ENCODE measurements around the gene TMEM129.
"Not testable (repeated sequence)": the region's sequence is repeated elsewhere in the genome, so short reads cannot be mapped to it uniquely, and the experiment has no call there.

TMEM129 gene

DNA sequence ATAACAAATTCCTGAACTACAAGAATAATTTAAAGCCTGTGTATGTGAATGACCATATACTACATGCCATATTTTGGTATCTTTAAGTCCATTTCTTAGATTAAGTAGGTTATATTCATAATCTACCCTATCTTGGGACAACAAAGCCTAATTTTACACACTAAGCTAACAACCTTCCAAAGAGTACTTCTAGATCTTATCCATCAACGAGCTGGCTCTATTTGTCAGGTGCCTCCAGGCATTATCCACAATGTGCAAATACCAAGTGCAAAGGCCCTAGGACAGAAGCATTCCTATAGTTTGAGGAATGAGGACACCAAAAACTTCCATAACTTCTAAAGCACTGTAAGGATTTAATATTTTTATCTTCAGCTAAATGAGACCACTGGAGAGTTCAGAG, 12.5 kb downstream of the TMEM129 start:
- no peak for ATAC-seq (replicated peaks; ENCODE audit: extremely low read depth, poor library complexity, severe bottlenecking)
- Mint-ChIP-seq H3K4me3 (no peak overlapping the region), H3K27ac (ENCODE audit: low read depth) (no peak overlapping the region), H3K9me3 (no peaks in the 10 kb centered on the region), H3K36me3 (ENCODE audit: insufficient read depth) (peaks cover 43% of the 10 kb centered on the region), H3K4me1 (peaks cover 47% of the 10 kb centered on the region), H3K27me3 (no peaks in the 10 kb centered on the region)
- DNase-seq (ENCODE audit: low spot score in 2 of 2): no peak

DNA sequence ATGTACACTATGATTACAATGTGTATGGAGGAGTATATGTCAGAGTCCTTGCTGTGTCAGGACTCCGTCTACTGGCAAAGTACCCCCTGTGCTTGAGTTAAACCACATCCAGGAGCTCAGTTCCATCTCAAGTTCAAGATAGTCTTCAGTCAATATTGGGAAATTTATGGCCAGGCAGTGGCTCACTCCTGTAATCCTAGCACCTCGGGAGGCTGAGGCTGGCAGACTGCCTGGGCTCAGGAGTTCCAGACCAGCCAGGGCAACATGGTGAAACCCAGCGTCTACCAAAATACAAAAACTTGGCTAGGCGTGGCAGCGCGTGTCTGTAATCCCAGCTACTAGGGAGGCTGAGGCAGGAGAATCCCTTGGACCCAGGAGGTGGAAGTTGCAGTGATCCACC, 14.8 kb downstream of the TMEM129 start:
- no peaks in the 10 kb centered on the region for H3K27me3 Mint-ChIP-seq
- H3K4me3 Mint-ChIP-seq: no peak overlapping the region
- peaks cover 52% of the 10 kb centered on the region for H3K36me3 Mint-ChIP-seq (ENCODE audit: insufficient read depth)
- H3K4me1 Mint-ChIP-seq: peaks cover 48% of the 10 kb centered on the region
- H3K9me3 Mint-ChIP-seq: no peaks in the 10 kb centered on the region
- H3K27ac Mint-ChIP-seq (ENCODE audit: low read depth): no peak overlapping the region
- no peak for DNase-seq (ENCODE audit: low spot score in 2 of 2)
- ATAC-seq (replicated peaks; ENCODE audit: extremely low read depth, poor library complexity, severe bottlenecking): no peak

DNA sequence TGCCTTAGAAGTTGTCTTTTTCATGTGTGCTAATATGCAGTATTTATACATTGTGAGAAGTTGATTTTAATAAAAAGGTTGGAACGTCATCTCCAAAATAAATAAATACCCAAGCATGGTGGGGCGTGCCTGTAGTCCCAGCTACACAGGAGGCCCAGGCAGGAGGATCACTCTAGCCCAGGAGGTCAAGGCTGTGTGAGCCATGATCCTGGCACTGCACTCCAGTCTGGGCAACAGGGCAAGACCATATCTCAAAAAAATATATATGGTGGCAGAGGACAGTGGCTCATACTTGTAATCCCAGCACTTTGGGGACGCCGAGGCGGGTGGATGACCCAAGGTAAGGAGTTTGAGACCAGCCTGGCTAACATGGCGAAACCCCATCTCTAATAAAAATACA, 15.4 kb downstream of the TMEM129 start:
- Mint-ChIP-seq H3K9me3 (no peaks in the 10 kb centered on the region), H3K4me1 (peaks cover 42% of the 10 kb centered on the region), H3K36me3 (ENCODE audit: insufficient read depth) (peaks cover 51% of the 10 kb centered on the region), H3K27ac (ENCODE audit: low read depth) (no peak overlapping the region), H3K4me3 (no peak overlapping the region), H3K27me3 (no peaks in the 10 kb centered on the region)
- DNase-seq (ENCODE audit: low spot score in 2 of 2): no peak
- no peak for ATAC-seq (replicated peaks; ENCODE audit: extremely low read depth, poor library complexity, severe bottlenecking)

DNA sequence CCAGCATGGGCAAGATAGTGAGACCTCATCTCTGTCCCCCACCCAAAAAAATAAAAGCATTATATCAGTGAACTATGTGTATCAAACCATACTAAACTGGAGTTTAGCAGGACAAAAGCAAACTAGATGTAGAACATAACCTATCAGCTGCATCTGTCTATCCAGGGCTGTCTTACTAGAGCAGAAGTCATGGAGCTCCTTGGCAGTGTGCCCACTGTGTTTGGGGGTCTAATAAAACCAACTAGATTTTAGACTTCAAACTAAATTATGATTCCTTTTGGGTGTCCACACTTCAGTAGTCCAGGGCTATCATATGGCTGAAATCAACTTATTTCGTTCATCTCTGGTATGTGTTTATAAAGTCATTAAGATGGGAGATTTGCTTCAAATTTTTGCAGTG, 17.3 kb downstream of the TMEM129 start:
- ATAC-seq (replicated peaks; ENCODE audit: extremely low read depth, poor library complexity, severe bottlenecking): no peak
- H3K36me3 Mint-ChIP-seq (ENCODE audit: insufficient read depth): peaks cover 59% of the 10 kb centered on the region
- no peaks in the 10 kb centered on the region for H3K9me3 Mint-ChIP-seq
- H3K4me1 Mint-ChIP-seq: peaks cover 23% of the 10 kb centered on the region
- H3K27me3 Mint-ChIP-seq: no peaks in the 10 kb centered on the region
- H3K4me3 Mint-ChIP-seq: no peak overlapping the region
- H3K27ac Mint-ChIP-seq (ENCODE audit: low read depth): no peak overlapping the region
- DNase-seq (ENCODE audit: low spot score in 2 of 2): no peak

DNA sequence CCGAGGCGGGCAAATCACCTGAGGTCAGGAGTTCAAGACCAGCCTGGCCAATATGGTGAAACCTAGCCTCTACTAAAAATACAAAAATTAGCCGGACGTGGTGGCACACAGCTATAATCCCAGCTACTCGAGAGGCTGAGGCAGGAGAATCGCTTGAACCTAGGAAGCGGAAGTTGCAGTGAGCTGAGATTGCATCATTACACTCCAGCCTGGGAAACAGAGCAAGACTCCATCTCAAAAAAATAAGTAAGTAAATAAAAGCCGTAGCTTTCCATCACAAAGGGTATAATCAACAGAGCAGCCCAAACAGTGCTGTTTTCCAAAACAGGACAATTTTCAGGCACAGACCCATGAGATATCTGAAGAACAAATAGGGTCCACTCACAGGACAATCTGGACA, 19.5 kb downstream of the TMEM129 start:
- not testable (repeated sequence) for ATAC-seq (replicated peaks; ENCODE audit: extremely low read depth, poor library complexity, severe bottlenecking)

DNA sequence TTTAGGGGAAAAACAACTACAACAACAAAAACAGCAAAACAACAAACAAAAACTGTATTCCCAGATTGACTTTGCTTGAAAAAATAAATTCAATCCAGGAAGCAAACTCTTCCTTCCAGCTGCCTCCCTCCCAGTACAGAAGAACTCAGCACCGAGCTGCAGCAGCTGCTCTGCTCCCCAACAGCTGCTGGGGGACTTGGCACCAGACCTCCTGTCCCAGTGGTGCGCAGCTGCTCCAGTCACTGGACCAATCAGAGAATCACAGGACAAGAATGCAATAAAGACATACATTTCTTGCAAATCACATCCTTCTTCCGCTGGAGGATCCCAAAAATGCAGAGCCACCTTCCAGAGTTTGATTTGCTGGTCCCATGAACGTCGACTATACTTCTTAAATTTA, 25.2 kb downstream of the TMEM129 start:
- Mint-ChIP-seq H3K4me1 (peaks cover 4% of the 10 kb centered on the region), H3K4me3 (no peak overlapping the region), H3K27me3 (no peaks in the 10 kb centered on the region), H3K36me3 (ENCODE audit: insufficient read depth) (peaks cover 67% of the 10 kb centered on the region), H3K27ac (ENCODE audit: low read depth) (no peak overlapping the region), H3K9me3 (no peaks in the 10 kb centered on the region)
- no peak for ATAC-seq (replicated peaks; ENCODE audit: extremely low read depth, poor library complexity, severe bottlenecking)
- DNase-seq (ENCODE audit: low spot score in 2 of 2): no peak

More for the DNA sequence above, 19.5 kb downstream of the TMEM129 start:
- not testable (repeated sequence) for H3K27ac Mint-ChIP-seq (ENCODE audit: low read depth); H3K27me3 Mint-ChIP-seq; H3K9me3 Mint-ChIP-seq; H3K4me3 Mint-ChIP-seq; DNase-seq (ENCODE audit: low spot score in 2 of 2)
- peaks cover 71% of the 10 kb centered on the region for H3K36me3 Mint-ChIP-seq (ENCODE audit: insufficient read depth)
- H3K4me1 Mint-ChIP-seq: peaks cover 18% of the 10 kb centered on the region

DNA sequence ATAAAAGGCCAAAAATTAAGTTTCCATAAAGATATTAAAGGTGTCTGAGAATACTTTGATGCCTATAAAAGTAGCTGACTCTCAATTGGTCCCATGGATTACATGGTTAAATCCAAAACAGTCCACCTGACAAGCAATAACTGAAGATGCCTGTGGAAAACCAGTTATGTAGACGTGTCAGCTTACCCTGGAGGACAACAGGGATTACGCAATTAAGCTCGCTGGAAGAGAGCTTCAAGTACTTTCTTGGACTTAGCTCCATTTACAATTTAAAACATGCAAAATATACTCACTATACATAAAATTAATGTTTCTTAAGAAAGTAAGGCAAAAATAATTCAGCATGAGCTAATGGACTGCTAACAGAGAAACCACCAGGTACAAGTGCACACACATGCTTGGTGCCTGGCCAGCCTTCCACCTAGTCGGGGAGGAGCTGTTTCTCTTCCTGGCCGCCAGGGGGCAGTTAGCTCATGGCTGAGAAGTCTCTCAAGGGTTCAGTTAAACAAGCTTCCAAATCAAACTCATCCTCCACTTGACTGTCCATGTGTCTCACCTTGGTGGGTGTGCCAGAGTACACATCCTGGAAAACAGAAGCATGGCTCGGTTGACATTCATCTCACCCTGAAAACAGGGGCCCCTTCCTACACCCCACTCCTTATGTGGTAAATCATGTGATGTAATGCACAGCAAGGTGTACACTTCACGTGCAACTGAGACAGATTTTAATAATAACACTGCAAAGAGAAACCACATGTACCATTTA, 27.8 kb downstream of the TMEM129 start:
- Mint-ChIP-seq H3K4me1 (peaks cover 4% of the 10 kb centered on the region), H3K9me3 (no peaks in the 10 kb centered on the region), H3K4me3 (no peak overlapping the region), H3K27ac (ENCODE audit: low read depth) (no peak overlapping the region), H3K36me3 (ENCODE audit: insufficient read depth) (peaks cover 50% of the 10 kb centered on the region), H3K27me3 (no peaks in the 10 kb centered on the region)
- DNase-seq (ENCODE audit: low spot score in 2 of 2) (peak; percentile 66 to 68), ATAC-seq (replicated peaks; ENCODE audit: extremely low read depth, poor library complexity, severe bottlenecking) (peak; percentile 91)

DNA sequence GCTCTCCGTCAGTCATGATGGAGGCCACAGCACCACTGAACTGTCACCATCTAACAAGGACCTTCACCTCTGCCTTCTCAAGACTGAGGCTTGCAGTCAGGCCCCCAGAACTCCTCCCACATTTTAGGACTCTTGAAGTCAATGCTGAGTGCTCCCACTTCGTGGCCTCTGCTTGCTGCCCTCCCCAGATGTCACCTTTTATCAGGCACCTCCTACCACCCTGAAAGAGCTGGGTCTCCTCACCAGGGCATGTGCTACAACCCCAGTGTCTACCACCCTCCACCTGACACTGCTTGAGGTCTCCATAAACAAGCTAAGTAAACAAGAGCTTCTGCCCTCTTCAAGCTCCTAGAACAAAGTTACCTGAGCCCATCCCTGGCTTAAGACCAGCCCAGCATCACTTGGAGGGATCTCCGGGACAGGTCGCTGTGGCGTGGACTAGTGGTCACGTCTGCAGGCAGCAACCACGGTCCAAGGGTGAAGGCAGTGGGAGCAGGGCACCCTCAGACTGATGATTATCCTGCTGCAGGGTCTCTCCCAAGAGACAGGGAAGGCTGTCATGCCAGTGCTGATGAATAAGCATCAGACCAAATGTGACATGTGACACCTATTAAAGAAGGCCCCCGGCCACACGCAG, 29.3 kb downstream of the TMEM129 start:
- no peak for DNase-seq (ENCODE audit: low spot score in 2 of 2)
- Mint-ChIP-seq H3K4me1 (peaks cover 4% of the 10 kb centered on the region), H3K36me3 (ENCODE audit: insufficient read depth) (peaks cover 40% of the 10 kb centered on the region), H3K27me3 (no peaks in the 10 kb centered on the region), H3K4me3 (no peak overlapping the region), H3K9me3 (no peaks in the 10 kb centered on the region), H3K27ac (ENCODE audit: low read depth) (no peak overlapping the region)
- no peak for ATAC-seq (replicated peaks; ENCODE audit: extremely low read depth, poor library complexity, severe bottlenecking)

DNA sequence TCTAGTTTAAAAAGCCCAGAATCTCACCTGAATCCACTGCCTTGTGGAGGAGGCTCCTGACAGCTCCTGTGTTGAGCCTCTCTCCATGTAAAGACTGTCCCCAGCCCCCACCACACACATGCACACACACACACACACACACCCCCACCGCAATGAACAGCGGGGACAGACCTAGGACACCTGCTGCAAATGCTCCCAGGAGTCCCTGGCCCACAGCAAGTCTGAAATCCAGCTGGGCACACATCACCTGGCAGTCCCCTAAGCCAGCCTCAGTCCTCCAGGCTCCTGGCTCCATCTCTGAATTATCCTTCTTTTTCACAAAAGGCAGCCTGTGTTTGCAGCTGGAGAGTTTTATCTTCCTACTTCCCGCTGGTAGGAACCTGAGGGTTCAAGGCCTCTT, 30.4 kb downstream of the TMEM129 start:
- Mint-ChIP-seq H3K4me1 (peaks cover 4% of the 10 kb centered on the region), H3K27me3 (no peaks in the 10 kb centered on the region), H3K9me3 (no peaks in the 10 kb centered on the region), H3K36me3 (ENCODE audit: insufficient read depth) (peaks cover 32% of the 10 kb centered on the region), H3K4me3 (no peak overlapping the region), H3K27ac (ENCODE audit: low read depth) (no peak overlapping the region)
- ATAC-seq (replicated peaks; ENCODE audit: extremely low read depth, poor library complexity, severe bottlenecking): no peak
- no peak for DNase-seq (ENCODE audit: low spot score in 2 of 2)

DNA sequence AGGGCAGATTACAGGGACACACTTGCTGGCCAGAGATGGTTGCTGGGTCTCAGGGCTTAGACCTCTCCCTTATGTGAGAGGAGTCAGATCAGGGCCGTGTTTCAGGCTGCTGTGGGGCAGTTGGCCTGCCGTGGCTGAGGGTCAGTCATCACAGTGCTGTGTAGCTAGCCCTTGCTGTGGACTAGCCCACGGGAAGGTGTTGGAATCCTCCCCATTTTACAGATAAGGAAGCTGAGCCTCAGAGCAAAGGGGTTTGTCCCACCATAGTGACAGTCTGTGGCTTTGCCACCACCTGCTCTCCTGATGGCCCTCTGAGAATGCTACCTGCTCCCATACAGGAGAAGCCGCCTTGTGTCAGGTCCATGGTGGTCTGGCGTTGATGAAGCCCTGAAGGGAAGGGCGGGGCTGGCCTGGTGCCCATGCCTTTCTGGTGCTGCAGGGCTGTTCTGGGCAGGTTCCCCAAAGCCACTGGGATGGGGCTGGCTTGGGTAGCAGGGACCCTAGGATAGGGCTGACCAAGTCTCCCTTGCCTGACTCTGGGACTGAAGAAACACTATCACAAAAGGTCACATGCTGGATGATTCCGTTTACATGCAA, 34.6 kb downstream of the TMEM129 start:
- no peak for ATAC-seq (replicated peaks; ENCODE audit: extremely low read depth, poor library complexity, severe bottlenecking)
- no peak overlapping the region for H3K27ac Mint-ChIP-seq (ENCODE audit: low read depth)
- H3K27me3 Mint-ChIP-seq: no peaks in the 10 kb centered on the region
- no peaks in the 10 kb centered on the region for H3K9me3 Mint-ChIP-seq
- H3K4me3 Mint-ChIP-seq: no peak overlapping the region
- no peak for DNase-seq (ENCODE audit: low spot score in 2 of 2)
- peaks cover 10% of the 10 kb centered on the region for H3K4me1 Mint-ChIP-seq
- peaks cover 8% of the 10 kb centered on the region for H3K36me3 Mint-ChIP-seq (ENCODE audit: insufficient read depth)

DNA sequence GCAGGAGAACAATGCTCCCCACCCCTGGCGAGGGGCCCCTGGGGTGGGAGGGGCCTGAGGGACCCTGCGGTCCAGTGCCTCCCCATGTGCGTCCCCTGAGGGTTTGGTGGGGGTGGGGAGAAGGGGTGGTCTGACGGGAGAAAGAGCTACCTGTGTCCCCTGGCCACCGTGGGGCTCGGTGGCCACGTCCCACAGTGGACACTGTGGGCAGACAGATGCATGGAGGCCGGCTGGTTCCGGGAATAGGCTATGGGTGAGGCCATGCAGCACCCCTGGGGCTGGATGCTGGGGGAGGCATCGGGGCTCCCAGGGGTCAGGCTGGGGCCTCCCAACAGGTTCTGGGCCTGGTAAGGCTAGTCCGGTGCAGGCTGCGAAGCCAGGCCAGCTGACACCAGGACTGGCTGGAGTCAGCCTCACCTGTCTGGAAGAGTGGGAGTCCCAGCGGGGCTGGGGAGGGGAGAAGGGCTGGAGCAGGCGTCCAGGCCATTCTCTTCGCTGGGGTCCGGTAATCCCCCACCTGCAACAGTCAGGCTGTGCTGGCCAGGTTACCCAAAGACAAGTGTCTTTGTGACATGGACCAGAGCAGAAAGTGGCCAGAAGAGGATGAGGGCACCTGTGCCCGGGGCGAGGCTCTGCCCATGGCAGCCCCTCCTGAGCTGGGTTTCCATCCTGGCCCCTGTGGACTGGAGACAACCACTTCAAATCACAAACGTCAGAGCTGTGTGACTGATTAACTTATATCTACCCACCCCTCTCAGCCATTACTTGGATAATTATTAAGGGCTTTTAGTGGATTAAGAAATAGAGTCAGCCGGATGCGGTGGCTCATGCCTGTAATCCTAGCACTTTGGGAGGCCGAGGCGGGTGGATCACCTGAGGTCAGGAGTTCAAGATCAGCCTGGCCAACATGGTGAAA, 35.6 kb downstream of the TMEM129 start:
- ATAC-seq (replicated peaks; ENCODE audit: extremely low read depth, poor library complexity, severe bottlenecking): no peak
- H3K4me1 Mint-ChIP-seq: peaks cover 10% of the 10 kb centered on the region
- H3K27ac Mint-ChIP-seq (ENCODE audit: low read depth): no peak overlapping the region
- no peak for DNase-seq (ENCODE audit: low spot score in 2 of 2)
- H3K9me3 Mint-ChIP-seq: no peaks in the 10 kb centered on the region
- H3K27me3 Mint-ChIP-seq: no peaks in the 10 kb centered on the region
- H3K4me3 Mint-ChIP-seq: no peak overlapping the region
- H3K36me3 Mint-ChIP-seq (ENCODE audit: insufficient read depth): peaks cover 5% of the 10 kb centered on the region

DNA sequence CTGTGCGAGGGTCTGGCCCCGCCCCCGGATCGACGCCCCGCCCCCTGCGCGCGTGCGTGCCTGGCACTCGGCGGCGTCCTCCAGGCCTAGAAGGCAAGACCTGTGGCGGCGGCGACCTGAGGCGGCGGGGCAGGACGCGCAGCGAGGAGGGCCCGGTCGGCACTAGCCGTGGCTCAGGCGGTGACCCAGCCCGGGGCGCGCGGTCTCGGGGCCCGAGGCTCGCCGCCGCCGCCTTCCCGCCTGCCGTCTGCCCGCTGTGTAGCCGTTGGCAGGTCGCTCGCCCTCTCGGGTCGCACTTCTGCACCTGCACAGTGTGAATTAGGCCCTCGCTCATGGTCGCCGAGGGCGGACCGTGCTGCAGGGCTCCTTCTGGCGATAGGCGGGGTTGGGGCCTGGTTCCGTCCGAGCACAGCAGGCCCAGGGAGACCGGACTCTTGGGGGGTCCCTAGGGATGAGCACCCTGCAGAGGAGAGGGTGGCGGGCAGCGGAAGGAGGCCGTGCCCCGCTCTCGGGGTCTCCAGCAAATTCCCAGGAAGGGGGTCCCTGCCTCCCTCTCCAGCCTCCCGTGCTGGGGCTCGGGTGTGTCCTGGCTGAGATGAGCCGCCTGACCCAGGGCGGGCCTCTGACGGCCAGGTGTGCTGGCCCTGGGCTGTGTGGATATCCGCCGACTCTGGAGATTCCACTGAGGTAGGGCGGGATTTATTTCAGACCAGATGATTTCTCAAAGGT, 36.5 kb downstream of the TMEM129 start:
- DNase-seq (ENCODE audit: low spot score in 2 of 2): peak; percentile 84 to 90

More for the DNA sequence above, 36.5 kb downstream of the TMEM129 start:
- Mint-ChIP-seq H3K4me3 (peak overlapping the region; percentile 18), H3K36me3 (ENCODE audit: insufficient read depth) (peaks cover 4% of the 10 kb centered on the region), H3K27ac (ENCODE audit: low read depth) (no peak overlapping the region), H3K9me3 (no peaks in the 10 kb centered on the region), H3K27me3 (no peaks in the 10 kb centered on the region), H3K4me1 (peaks cover 10% of the 10 kb centered on the region)
- peak; percentile 4 for ATAC-seq (replicated peaks; ENCODE audit: extremely low read depth, poor library complexity, severe bottlenecking)

Data from central memory CD8-positive, alpha-beta T cell (primary cell).